GM23248 (cell line): ENCODE results near the gene BMPR1B.

Experiments
- EZH2 ChIP-seq: fragments of 200-600 bp; sonication (generic); IDR thresholded peaks from 2 replicates; pipeline ENCODE4 v1.6.1; 2018; ENCODE audit warnings: antibody characterized with exemption, mild to moderate bottlenecking; ENCODE audit not compliant: insufficient read depth, poor library complexity, severe bottlenecking
- EZH2phosphoT487 ChIP-seq: fragments of 200-600 bp; sonication (generic); IDR thresholded peaks from 2 replicates; pipeline ENCODE4 v1.6.1; 2018; ENCODE audit warnings: antibody characterized with exemption, moderate library complexity, mild to moderate bottlenecking, low read depth; ENCODE audit not compliant: insufficient read depth

DNA sequence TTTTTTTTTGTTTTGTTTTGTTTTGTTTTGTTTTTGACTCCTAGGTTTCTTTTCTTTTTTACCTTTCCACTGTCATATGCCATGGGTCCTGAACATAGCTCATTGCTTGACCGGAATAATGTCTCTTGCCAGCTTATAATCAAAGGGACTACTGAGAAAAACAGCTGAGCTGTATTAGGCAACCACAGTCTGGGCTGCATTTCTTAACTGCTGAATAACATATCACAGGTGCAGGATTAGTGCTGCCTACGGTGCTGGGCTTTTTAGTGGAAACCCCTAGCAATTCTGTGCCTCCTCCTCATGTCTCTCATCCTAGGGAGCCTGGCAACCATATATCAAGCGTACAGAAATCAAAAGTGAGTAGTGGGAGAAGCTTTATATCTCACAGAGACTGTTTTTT is 333.5 kb downstream of the BMPR1B start:
- no peak for TF ChIP-seq EZH2phosphoT487
- TF ChIP-seq EZH2 = no peak
